SH-SY5Y (cell line): Measurements from ENCODE around the gene FBN1.

Source experiments
- GATA2 ChIP-seq: IDR thresholded peaks from 2 replicates; pipeline ENCODE4 v1.6.1; 2011; ENCODE audit warnings: mild to moderate bottlenecking, low read depth, low read length
- GATA3 ChIP-seq: IDR thresholded peaks from 2 replicates; pipeline ENCODE4 v1.6.1; 2011; ENCODE audit warnings: low read depth, mild to moderate bottlenecking, low read length, moderate library complexity

FBN1 gene

DNA sequence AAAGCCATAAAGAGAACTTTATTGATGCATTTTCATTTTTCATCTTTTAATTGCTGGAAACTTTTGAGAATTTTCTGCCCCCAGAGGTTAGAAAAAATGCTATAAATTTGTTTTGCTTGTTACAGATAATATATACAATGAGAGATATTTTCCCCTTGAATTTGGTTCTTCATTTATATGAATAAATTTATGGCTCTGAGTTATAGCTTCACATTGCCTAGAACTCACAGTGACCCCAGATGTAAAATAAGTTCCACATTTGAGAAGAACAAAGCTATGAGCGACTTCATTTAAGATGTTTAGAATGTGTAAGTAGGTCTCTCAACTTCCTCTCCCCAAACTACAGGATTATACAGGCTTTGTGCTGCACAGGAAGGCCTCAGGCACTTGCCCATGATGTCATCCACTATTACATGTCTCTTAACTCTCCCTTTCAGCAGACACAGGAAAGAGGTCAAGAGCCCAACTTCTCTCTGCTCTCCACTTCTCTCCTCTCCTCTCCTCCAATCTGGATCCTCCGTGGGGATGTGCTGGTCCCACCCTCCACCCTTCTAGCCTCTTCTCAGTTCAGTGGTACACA, 221.5 kb downstream of the FBN1 start:
- TF ChIP-seq GATA2 (no peak), GATA3 (no peak)

DNA sequence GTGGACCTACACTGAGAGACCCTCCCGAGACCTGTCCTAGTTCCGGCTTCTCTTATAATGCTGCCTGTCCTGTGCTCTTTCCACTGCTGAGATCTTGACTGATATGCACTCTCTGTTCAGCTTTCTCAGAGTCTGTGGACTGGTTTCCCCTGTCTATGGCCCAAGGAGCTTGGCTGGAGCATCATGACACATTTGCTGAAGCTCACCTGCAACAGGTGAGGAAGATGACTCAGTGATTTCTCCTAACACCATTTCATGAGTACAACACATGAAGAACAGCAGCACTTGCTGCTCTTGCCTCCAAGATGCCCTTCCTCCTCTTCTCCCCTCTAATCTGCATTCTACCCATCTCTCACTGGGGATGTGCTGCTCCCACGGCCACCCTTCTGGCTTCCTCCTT, 222.2 kb downstream of the FBN1 start:
- TF ChIP-seq GATA2 = no peak
- TF ChIP-seq GATA3 = no peak

DNA sequence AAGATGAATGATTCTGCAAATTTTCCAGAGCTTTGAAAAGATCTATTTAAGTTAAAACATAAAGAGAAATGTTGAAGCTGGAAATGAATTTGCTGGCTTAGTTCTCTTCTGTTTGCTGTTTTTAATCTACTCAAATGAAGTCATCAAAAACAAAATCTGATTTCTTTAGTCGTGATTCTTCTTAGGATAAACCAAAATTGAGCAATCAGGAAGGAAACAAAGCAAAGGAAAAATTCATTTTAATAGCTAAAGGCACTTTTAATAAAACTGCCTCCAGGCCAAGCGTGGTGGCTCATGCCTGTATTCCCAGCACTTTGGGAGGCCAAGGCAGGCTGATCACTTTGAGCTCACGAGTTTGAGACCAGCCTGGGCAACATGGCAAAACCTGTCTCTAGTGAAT, 223.1 kb downstream of the FBN1 start:
- TF ChIP-seq GATA3 (no peak), GATA2 (no peak)

GRCh38 chr15:48421362-48421761, 224.1 kb downstream of the FBN1 start:
- no peak for TF ChIP-seq GATA3
- TF ChIP-seq GATA2 = no peak

- TF ChIP-seq GATA2 (no peak), GATA3 (no peak)
Observed at GRCh38 chr15:48419896-48420295, 225.6 kb downstream of the FBN1 start.

DNA sequence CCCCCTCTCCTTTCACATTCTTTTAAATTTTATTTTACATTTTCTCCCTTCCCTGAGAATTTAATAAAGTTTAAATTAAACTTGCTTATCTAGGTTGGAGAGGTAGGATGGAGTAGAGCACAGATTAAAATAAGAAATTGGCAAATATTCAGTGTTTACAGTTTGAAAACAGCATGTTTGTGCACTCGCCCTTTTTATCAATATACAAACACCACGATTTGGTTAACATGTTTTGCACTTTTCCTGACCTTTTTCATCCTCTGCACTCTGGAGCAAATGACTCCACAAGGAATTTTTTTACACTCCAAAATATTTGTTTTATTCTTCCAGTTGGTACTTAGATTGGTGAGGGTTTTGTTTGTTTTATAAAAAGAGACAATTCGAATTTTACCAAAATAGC, 227.2 kb downstream of the FBN1 start:
- TF ChIP-seq GATA2 (no peak), GATA3 (no peak)

GRCh38 chr15:48416301-48416700, 229.2 kb downstream of the FBN1 start:
- TF ChIP-seq GATA2 (no peak), GATA3 (no peak)

- TF ChIP-seq GATA3 (no peak), GATA2 (no peak)
Observed at GRCh38 chr15:48415036-48415886, 230.2 kb downstream of the FBN1 start.

GRCh38 chr15:48414015-48414414, 231.5 kb downstream of the FBN1 start:
- TF ChIP-seq GATA3 (no peak), GATA2 (no peak)

GRCh38 chr15:48413304-48413703, 232.2 kb downstream of the FBN1 start:
- TF ChIP-seq GATA3 (no peak), GATA2 (no peak)

DNA sequence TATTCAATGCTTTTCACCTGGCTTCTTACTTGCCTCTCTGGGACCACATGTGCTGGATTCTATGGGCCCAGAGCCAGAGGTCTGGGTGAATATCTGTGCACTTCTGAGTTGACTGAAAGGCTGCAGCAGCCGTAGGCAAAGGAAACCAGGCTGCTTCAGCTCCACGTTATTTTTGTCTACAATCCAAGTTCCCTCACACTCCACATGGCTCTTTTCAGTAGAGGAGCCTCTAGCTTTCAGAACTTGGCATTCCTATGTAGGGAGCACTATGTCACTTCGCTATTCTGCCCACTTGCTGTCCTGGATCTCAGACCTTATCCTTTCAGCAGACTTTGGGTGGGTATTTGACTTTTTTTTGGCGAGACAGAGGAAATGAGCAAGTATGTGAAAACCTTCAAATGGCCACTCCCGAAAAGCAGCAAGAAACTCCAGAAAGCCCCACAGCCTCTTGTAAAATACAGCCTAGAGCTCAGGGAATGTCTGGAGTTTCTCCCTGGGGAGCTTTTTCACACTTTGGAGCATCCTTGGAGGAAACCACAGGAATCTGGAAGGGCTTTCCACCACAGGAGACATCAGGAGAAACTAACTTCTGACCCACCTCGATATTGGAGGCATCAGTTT, 233.4 kb downstream of the FBN1 start:
- TF ChIP-seq GATA2 (no peak), GATA3 (no peak)

DNA sequence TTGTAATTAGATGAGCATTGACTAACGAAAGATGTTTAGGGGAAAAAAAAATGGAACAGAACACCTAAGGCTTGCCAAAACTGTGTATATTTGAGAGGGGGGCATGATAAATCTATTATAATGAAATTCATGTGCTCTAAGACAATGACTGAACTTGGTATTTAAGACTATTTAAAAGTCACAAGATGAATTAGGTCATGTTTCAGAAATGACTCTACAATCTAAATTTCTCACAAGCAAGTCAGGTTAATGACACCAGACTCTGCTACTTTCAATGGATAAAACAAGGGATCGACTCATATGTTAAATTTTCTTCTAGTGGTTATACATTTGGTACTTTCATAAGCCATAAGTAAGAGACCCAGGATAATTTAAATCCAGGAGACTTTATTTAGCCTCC, 235.9 kb downstream of the FBN1 start:
- TF ChIP-seq GATA2 (no peak), GATA3 (no peak)

GRCh38 chr15:48408327-48408726, 237.2 kb downstream of the FBN1 start:
- no peak for TF ChIP-seq GATA2
- TF ChIP-seq GATA3 = no peak

GRCh38 chr15:48407646-48408045, 237.9 kb downstream of the FBN1 start:
- no peak for TF ChIP-seq GATA2
- no peak for TF ChIP-seq GATA3

DNA sequence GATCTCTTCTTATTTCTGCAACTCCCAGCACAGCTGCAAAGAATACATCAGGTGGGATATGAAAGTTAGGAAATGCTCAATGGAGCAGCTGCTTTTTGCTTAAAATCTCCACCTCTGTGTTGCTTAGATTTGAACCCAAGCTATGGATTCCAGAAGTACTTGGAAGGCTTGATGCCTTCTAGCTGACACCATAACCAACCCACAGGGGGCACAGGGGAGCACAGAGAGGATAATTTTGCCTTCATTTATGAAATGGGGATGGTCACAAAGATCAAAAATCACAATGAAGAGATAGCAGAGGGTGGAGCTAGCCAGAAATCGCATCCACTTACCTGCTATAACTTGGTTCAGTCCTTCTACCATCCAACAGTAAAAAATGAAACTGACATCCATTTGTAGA, 238.6 kb downstream of the FBN1 start:
- TF ChIP-seq GATA2 (no peak), GATA3 (no peak)
